Measurements from ENCODE around the gene MAGED1.

MAGED1 gene

GRCh38 chrX:51931566-51932150 lies 38.2 kb downstream of the MAGED1 start:
- Histone ChIP-seq H3K79me2 (ENCODE audit: insufficient read depth, low read length) (no peaks in the 10 kb centered on the region), H3K36me3 (ENCODE audit: insufficient read depth, low read length) (no peaks in the 10 kb centered on the region), H4K20me1 (ENCODE audit: insufficient read depth, low read length) (no peaks in the 10 kb centered on the region), H2AFZ (ENCODE audit: low read depth, low read length) (no peak overlapping the region), H3K4me3 (ENCODE audit: low read depth in 1 of 2, low read length in 2 of 2) (no peak overlapping the region), H3K27me3 (ENCODE audit: insufficient read depth, low read length, poor library complexity) (no peaks in the 10 kb centered on the region), H3K4me1 (ENCODE audit: insufficient read depth, low read length) (no peaks in the 10 kb centered on the region), H3K9ac (ENCODE audit: low read depth, low read length) (no peak overlapping the region), H3K27ac (ENCODE audit: low read length) (no peak overlapping the region), H3K9me3 (ENCODE audit: insufficient read depth, low read length, severe bottlenecking) (no peaks in the 10 kb centered on the region), H3K4me2 (ENCODE audit: insufficient read depth, low read length) (no peak overlapping the region)
- ATAC-seq (ENCODE audit: insufficient read depth, low read depth): no peak
- no peak for DNase-seq
- TF ChIP-seq EZH2 (IDR thresholded peaks at IDR 0.05; ENCODE audit: borderline replicate concordance, low read depth, low read length, severe bottlenecking): no peak
- TF ChIP-seq, protein P1, sequence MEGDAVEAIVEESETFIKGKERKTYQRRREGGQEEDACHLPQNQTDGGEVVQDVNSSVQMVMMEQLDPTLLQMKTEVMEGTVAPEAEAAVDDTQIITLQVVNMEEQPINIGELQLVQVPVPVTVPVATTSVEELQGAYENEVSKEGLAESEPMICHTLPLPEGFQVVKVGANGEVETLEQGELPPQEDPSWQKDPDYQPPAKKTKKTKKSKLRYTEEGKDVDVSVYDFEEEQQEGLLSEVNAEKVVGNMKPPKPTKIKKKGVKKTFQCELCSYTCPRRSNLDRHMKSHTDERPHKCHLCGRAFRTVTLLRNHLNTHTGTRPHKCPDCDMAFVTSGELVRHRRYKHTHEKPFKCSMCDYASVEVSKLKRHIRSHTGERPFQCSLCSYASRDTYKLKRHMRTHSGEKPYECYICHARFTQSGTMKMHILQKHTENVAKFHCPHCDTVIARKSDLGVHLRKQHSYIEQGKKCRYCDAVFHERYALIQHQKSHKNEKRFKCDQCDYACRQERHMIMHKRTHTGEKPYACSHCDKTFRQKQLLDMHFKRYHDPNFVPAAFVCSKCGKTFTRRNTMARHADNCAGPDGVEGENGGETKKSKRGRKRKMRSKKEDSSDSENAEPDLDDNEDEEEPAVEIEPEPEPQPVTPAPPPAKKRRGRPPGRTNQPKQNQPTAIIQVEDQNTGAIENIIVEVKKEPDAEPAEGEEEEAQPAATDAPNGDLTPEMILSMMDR (IDR thresholded peaks at IDR 0.05; ENCODE audit: borderline replicate concordance, extremely low read depth, low read length, poor library complexity, severe bottlenecking): no peak

All from DND-41 (cell line).